ENCODE measurements around the gene ROPN1.
"Not testable (repeated sequence)": the region's sequence is repeated elsewhere in the genome, so short reads cannot be mapped to it uniquely, and the experiment has no call there.

DNA sequence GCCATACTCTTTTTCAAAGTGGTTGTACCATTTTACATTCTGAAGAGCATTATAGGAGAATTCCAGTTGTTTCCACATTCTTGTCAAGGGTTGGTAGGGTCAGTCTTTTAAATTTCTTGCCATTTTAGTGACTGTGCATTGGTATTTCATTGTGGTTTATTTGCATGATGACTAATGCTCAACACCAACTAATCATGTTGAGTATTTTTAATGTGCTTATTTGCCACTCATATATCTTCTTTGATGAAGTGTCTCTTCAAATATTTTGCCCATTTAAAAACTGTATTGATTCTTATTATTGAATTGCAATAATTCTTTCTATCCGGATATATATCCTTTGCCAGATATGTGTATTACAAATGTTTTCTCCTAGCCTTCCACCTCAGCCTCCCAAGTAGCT is 16.4 kb upstream of the ROPN1 start:
- not testable (repeated sequence) for TF ChIP-seq CTCF (conservative IDR thresholded peaks at IDR 0.05; ENCODE audit: low read length); EZH2phosphoT487 (IDR thresholded peaks at IDR 0.05; ENCODE audit: borderline replicate concordance, low read depth, low read length)
